Smooth muscle cell (in vitro differentiated cells): Measurements from ENCODE around the gene PDCD2. TPM values are rescaled to one million over a fixed set of nuclear protein-coding genes. Genes with fewer than 3 reads are reported as not detected.

Experiments
- DNase-seq: peaks from one replicate; lab custom pipeline; 2025; ENCODE audit not compliant: unreplicated experiment; lab: John Stamatoyannopoulos, UW
- H2AFZ ChIP-seq: fragments of 200-600 bp; sonication (generic); 2 replicates; pipeline ENCODE4 v1.6.0; 2016; ENCODE audit warnings: antibody characterized with exemption, low read depth, mild to moderate bottlenecking
- H3F3A ChIP-seq: fragments of 200-600 bp; sonication (generic); 2 replicates; pipeline ENCODE4 v1.6.0; 2017; ENCODE audit warnings: antibody characterized with exemption, low read depth
- H3K27ac ChIP-seq: fragments of 200-600 bp; sonication (generic); 2 replicates; pipeline ENCODE4 v1.5.1; 2016; ENCODE audit warnings: low read depth, mild to moderate bottlenecking
- H3K27me3 ChIP-seq: fragments of 200-600 bp; sonication (generic); 2 replicates; pipeline ENCODE4 v1.6.1; 2016; ENCODE audit warnings: low read depth, mild to moderate bottlenecking
- H3K36me3 ChIP-seq: fragments of 200-600 bp; sonication (generic); 2 replicates; pipeline ENCODE4 v1.5.1; 2016; ENCODE audit warnings: low read depth
- H3K4me1 ChIP-seq: fragments of 200-600 bp; sonication (generic); 2 replicates; pipeline ENCODE4 v1.5.1; 2016; ENCODE audit warnings: low read depth
- H3K4me2 ChIP-seq: fragments of 200-600 bp; sonication (generic); 2 replicates; pipeline ENCODE4 v1.6.0; 2016; ENCODE audit warnings: mild to moderate bottlenecking
- H3K4me3 ChIP-seq: fragments of 200-600 bp; sonication (generic); 2 replicates; pipeline ENCODE4 v1.5.1; 2016; ENCODE audit warnings: mild to moderate bottlenecking
- H3K79me2 ChIP-seq: fragments of 200-600 bp; sonication (generic); 2 replicates; pipeline ENCODE4 v1.6.0; 2016; ENCODE audit warnings: low read depth, mild to moderate bottlenecking
- H3K9ac ChIP-seq: fragments of 200-600 bp; sonication (generic); 2 replicates; pipeline ENCODE4 v1.6.0; 2016; ENCODE audit warnings: low read depth
- H3K9me3 ChIP-seq: fragments of 200-600 bp; sonication (generic); replicated peaks from 2 replicates; pipeline ENCODE4 v1.5.1; 2016; ENCODE audit warnings: low read depth
- H4K20me1 ChIP-seq: fragments of 200-600 bp; sonication (generic); 2 replicates; pipeline ENCODE4 v1.6.0; 2016; ENCODE audit warnings: low read depth
- CTCF ChIP-seq: fragments of 200-600 bp; sonication (generic); IDR thresholded peaks from 2 replicates; pipeline ENCODE4 v1.5.1; 2017; ENCODE audit warnings: borderline replicate concordance, mild to moderate bottlenecking, antibody characterized with exemption; ENCODE audit not compliant: insufficient read depth, poor library complexity, severe bottlenecking
- WGBS: methylation state at CpG from one replicate; pipeline ENCODE4 v1.1.7; 2016; ENCODE audit warnings: low lambda C conversion rate; 5-methylcytosine and 5-hydroxymethylcytosine counted together
- polyA plus RNA-seq: library from polyadenylated mRNA; unstranded; fragments of >200 nt; fragmentation: Nextera tagmentation; extraction: Ambion mirVana; gene quantifications from 2 replicates; pipeline ENCODE4 v1.2.1, GENCODE V29; 2016
- total RNA-seq: library from RNA; depleted of rRNA; stranded (reverse); fragments of >200 nt; gene quantifications from 2 replicates; pipeline ENCODE4 v1.2.3, GENCODE V29; 2014

PDCD2 gene
- total and polyA plus RNA-seq, 2 experiments from 2014 or later = 36.8 to 52.6 TPM

GRCh38 chr6:170583756-170584180 is 669 bp downstream of the PDCD2 start:
- H3K9ac ChIP-seq = peak overlapping the region; percentile 49
- H3F3A ChIP-seq = peaks cover 7% of the 10 kb centered on the region
- no peak for DNase-seq
- no peaks in the 10 kb centered on the region for H3K27me3 ChIP-seq
- peaks cover 19% of the 10 kb centered on the region for H3K79me2 ChIP-seq
- H2AFZ ChIP-seq = peak overlapping the region; percentile 12
- no peaks in the 10 kb centered on the region for H3K36me3 ChIP-seq
- H3K9me3 ChIP-seq = no peaks in the 10 kb centered on the region
- peaks cover 4% of the 10 kb centered on the region for H3K4me1 ChIP-seq
- H3K4me3 ChIP-seq = peak overlapping the region; percentile 94
- TF ChIP-seq CTCF = no peak
- H3K27ac ChIP-seq = peak overlapping the region; percentile 31
- WGBS = 3% methylated on average over 12 of the region's 12 CpGs
- H4K20me1 ChIP-seq = no peaks in the 10 kb centered on the region
- H3K4me2 ChIP-seq = peak overlapping the region; percentile 92

- Histone ChIP-seq H3K9ac (no peak overlapping the region), H3K4me1 (peaks cover 4% of the 10 kb centered on the region), H3K36me3 (no peaks in the 10 kb centered on the region), H3K9me3 (no peaks in the 10 kb centered on the region), H3K79me2 (peaks cover 16% of the 10 kb centered on the region), H3F3A (peaks cover 7% of the 10 kb centered on the region), H3K27ac (no peak overlapping the region), H2AFZ (no peak overlapping the region), H3K4me3 (no peak overlapping the region), H3K4me2 (no peak overlapping the region), H3K27me3 (no peaks in the 10 kb centered on the region), H4K20me1 (no peaks in the 10 kb centered on the region)
- TF ChIP-seq CTCF = no peak
- no peak for DNase-seq
These were observed 5.5 kb downstream of the PDCD2 start for GRCh38 chr6:170578909-170579308.

- WGBS = 90% methylated on average over 1 of the region's 1 CpG
- Histone ChIP-seq H3K4me1 (no peaks in the 10 kb centered on the region), H3K79me2 (no peaks in the 10 kb centered on the region), H3K36me3 (peaks cover 5% of the 10 kb centered on the region), H2AFZ (no peak overlapping the region), H3K9me3 (no peaks in the 10 kb centered on the region), H3K27me3 (no peaks in the 10 kb centered on the region), H3K27ac (no peak overlapping the region), H3K4me3 (no peak overlapping the region), H3F3A (peaks cover 4% of the 10 kb centered on the region), H3K9ac (no peak overlapping the region), H4K20me1 (no peaks in the 10 kb centered on the region), H3K4me2 (no peak overlapping the region)
- DNase-seq = no peak
- peak; percentile 31 for TF ChIP-seq CTCF
These were observed 9.2 kb downstream of the PDCD2 start for GRCh38 chr6:170575250-170575649.

- H3K4me1 ChIP-seq = no peaks in the 10 kb centered on the region
- H3K27me3 ChIP-seq = no peaks in the 10 kb centered on the region
- H3K79me2 ChIP-seq = no peaks in the 10 kb centered on the region
- no peak overlapping the region for H3K4me3 ChIP-seq
- H3K9ac ChIP-seq = no peak overlapping the region
- TF ChIP-seq CTCF = no peak
- no peak overlapping the region for H3K27ac ChIP-seq
- no peaks in the 10 kb centered on the region for H4K20me1 ChIP-seq
- H2AFZ ChIP-seq = no peak overlapping the region
- no peak for DNase-seq
- no peaks in the 10 kb centered on the region for H3F3A ChIP-seq
- no peaks in the 10 kb centered on the region for H3K9me3 ChIP-seq
- WGBS = 93% methylated on average over 2 of the region's 2 CpGs
- H3K4me2 ChIP-seq = no peak overlapping the region
- H3K36me3 ChIP-seq = peaks cover 22% of the 10 kb centered on the region
These were observed 11.6 kb downstream of the PDCD2 start for GRCh38 chr6:170572704-170573466.
